OCI-LY3 (cell line): ENCODE data around the gene MAST2.

Experiments used
- EZH2phosphoT487 ChIP-seq: fragments of 200-600 bp; shearing (Covaris generic); IDR thresholded peaks from 2 replicates; pipeline ENCODE4 v1.6.1; 2018; ENCODE audit warnings: antibody characterized with exemption, mixed run types, low read depth
- TF ChIP-seq, protein P1 (sequence below): fragments of 200-600, 300-600 bp; sonication (generic); IDR thresholded peaks from 2 replicates; pipeline ENCODE4 v1.5.1; 2014; ENCODE audit warnings: antibody characterized with exemption, low read length, low read depth

DNA sequence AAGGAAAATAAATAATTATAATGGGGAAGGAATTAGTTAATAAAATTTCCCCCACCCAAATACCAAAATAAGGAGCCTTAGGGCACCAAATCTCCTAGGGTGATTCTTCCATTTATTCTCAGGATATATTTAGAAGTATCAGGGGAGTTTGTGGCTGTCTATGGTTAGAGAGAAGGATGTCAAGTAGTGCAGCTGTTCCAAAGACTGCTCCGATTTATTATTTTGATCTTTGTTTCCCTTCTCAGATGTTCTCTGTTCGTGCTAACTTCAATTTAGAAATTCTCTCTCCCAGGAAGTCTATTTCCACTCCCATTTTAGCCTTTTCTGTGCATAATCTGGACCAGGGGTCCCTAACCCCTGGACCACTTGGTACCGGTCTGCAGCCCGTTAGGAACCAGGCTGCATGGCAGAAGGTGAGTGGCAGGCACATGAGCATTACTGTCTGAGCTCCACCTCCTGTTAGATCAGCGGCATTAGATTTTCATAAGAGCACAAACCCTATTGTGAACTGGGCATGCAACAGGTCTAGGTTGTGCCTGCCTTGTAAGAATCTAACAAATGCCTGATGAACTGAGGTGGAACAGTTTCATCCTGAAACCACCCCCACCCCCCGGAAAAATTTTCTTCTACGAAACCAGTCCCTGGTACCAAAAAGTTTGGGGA, 9.3 kb upstream of the MAST2 start:
- TF ChIP-seq, protein P1, sequence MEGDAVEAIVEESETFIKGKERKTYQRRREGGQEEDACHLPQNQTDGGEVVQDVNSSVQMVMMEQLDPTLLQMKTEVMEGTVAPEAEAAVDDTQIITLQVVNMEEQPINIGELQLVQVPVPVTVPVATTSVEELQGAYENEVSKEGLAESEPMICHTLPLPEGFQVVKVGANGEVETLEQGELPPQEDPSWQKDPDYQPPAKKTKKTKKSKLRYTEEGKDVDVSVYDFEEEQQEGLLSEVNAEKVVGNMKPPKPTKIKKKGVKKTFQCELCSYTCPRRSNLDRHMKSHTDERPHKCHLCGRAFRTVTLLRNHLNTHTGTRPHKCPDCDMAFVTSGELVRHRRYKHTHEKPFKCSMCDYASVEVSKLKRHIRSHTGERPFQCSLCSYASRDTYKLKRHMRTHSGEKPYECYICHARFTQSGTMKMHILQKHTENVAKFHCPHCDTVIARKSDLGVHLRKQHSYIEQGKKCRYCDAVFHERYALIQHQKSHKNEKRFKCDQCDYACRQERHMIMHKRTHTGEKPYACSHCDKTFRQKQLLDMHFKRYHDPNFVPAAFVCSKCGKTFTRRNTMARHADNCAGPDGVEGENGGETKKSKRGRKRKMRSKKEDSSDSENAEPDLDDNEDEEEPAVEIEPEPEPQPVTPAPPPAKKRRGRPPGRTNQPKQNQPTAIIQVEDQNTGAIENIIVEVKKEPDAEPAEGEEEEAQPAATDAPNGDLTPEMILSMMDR, result peak; percentile 15; the same call in 1 of the 2 replicates
- TF ChIP-seq EZH2phosphoT487, result no peak
